Effector memory CD4-positive, alpha-beta T cell (primary cell): ENCODE results near the gene GRIK4.

Experiments used
- DNase-seq, 3 donors: peaks; one replicate each; pipeline ENCODE4 v3.0.0-alpha.2; 2020
- H3K27ac ChIP-seq: 2 replicates; pipeline ENCODE4 v1.7.0; 2013; ENCODE audit warnings: mild to moderate bottlenecking, low read length, moderate library complexity; ENCODE audit not compliant: insufficient read depth, poor library complexity, severe bottlenecking
- H3K27me3 ChIP-seq: replicated peaks from 2 replicates; pipeline ENCODE4 v1.7.0; 2013; ENCODE audit warnings: mild to moderate bottlenecking, low read length; ENCODE audit not compliant: insufficient read depth, control insufficient read depth, poor library complexity, severe bottlenecking
- H3K36me3 ChIP-seq: 2 replicates; pipeline ENCODE4 v1.7.0; 2013; ENCODE audit warnings: mild to moderate bottlenecking, low read length, moderate library complexity; ENCODE audit not compliant: control insufficient read depth, insufficient read depth
- H3K4me1 ChIP-seq: 2 replicates; pipeline ENCODE4 v1.7.0; 2013; ENCODE audit warnings: low read length, mild to moderate bottlenecking; ENCODE audit not compliant: control insufficient read depth, insufficient read depth, poor library complexity, severe bottlenecking
- H3K4me3 ChIP-seq: 2 replicates; pipeline ENCODE4 v1.7.0; 2013; ENCODE audit warnings: low read length, low read depth, mild to moderate bottlenecking; ENCODE audit not compliant: insufficient read depth, poor library complexity, severe bottlenecking
- H3K9me3 ChIP-seq: 2 replicates; pipeline ENCODE4 v1.7.0; 2013; ENCODE audit warnings: mild to moderate bottlenecking, low read length, moderate library complexity; ENCODE audit not compliant: control insufficient read depth

Gene GRIK4

GRCh38 chr11:120794748-120795147 is 283.2 kb downstream of the GRIK4 start:
- Histone ChIP-seq H3K4me3 (no peak overlapping the region), H3K27me3 (no peaks in the 10 kb centered on the region), H3K4me1 (no peaks in the 10 kb centered on the region), H3K9me3 (no peaks in the 10 kb centered on the region), H3K27ac (no peak overlapping the region), H3K36me3 (no peaks in the 10 kb centered on the region)
- DNase-seq = no peak

- no peak overlapping the region for H3K27ac ChIP-seq
- H3K4me3 ChIP-seq = no peak overlapping the region
- no peaks in the 10 kb centered on the region for H3K4me1 ChIP-seq
- H3K36me3 ChIP-seq = no peaks in the 10 kb centered on the region
- no peaks in the 10 kb centered on the region for H3K9me3 ChIP-seq
- DNase-seq = no peak
- no peaks in the 10 kb centered on the region for H3K27me3 ChIP-seq
Observed at GRCh38 chr11:120795185-120795584, 283.6 kb downstream of the GRIK4 start.

- Histone ChIP-seq H3K9me3 (no peaks in the 10 kb centered on the region), H3K27me3 (no peaks in the 10 kb centered on the region), H3K27ac (no peak overlapping the region), H3K4me3 (no peak overlapping the region), H3K36me3 (no peaks in the 10 kb centered on the region), H3K4me1 (no peaks in the 10 kb centered on the region)
- DNase-seq = no peak
Observed at GRCh38 chr11:120797143-120797542, 285.6 kb downstream of the GRIK4 start.

GRCh38 chr11:120798854-120799253 is 287.3 kb downstream of the GRIK4 start:
- H3K27me3 ChIP-seq = no peaks in the 10 kb centered on the region
- DNase-seq = no peak
- H3K9me3 ChIP-seq = no peaks in the 10 kb centered on the region
- H3K36me3 ChIP-seq = no peaks in the 10 kb centered on the region
- no peak overlapping the region for H3K4me3 ChIP-seq
- no peak overlapping the region for H3K27ac ChIP-seq
- no peaks in the 10 kb centered on the region for H3K4me1 ChIP-seq

- Histone ChIP-seq H3K27ac (no peak overlapping the region), H3K27me3 (no peaks in the 10 kb centered on the region)
Observed at GRCh38 chr11:120800206-120800605, 288.7 kb downstream of the GRIK4 start.

GRCh38 chr11:120801801-120802689 is 290.5 kb downstream of the GRIK4 start:
- Histone ChIP-seq H3K4me1 (no peaks in the 10 kb centered on the region), H3K36me3 (no peaks in the 10 kb centered on the region), H3K4me3 (no peak overlapping the region), H3K9me3 (no peaks in the 10 kb centered on the region), H3K27me3 (no peaks in the 10 kb centered on the region), H3K27ac (no peak overlapping the region)
- peak in 1 of 3 donors; percentile 14 for DNase-seq

More at GRCh38 chr11:120800206-120800605, 288.7 kb downstream of the GRIK4 start:
- H3K4me1 ChIP-seq = no peaks in the 10 kb centered on the region
- no peak for DNase-seq
- H3K36me3 ChIP-seq = no peaks in the 10 kb centered on the region
- H3K4me3 ChIP-seq = no peak overlapping the region
- H3K9me3 ChIP-seq = no peaks in the 10 kb centered on the region

- H3K4me1 ChIP-seq = no peaks in the 10 kb centered on the region
- H3K9me3 ChIP-seq = no peaks in the 10 kb centered on the region
- H3K27me3 ChIP-seq = peaks cover 2% of the 10 kb centered on the region
- no peaks in the 10 kb centered on the region for H3K36me3 ChIP-seq
- no peak overlapping the region for H3K27ac ChIP-seq
- DNase-seq = no peak
- no peak overlapping the region for H3K4me3 ChIP-seq
Observed at GRCh38 chr11:120805960-120806555, 294.5 kb downstream of the GRIK4 start.

GRCh38 chr11:120807414-120808150 is 296.0 kb downstream of the GRIK4 start:
- no peak for DNase-seq
- Histone ChIP-seq H3K9me3 (no peaks in the 10 kb centered on the region), H3K36me3 (no peaks in the 10 kb centered on the region), H3K4me3 (no peak overlapping the region), H3K27me3 (peaks cover 2% of the 10 kb centered on the region), H3K27ac (no peak overlapping the region), H3K4me1 (no peaks in the 10 kb centered on the region)

- H3K27ac ChIP-seq = no peak overlapping the region
- no peaks in the 10 kb centered on the region for H3K36me3 ChIP-seq
- DNase-seq = no peak
- no peaks in the 10 kb centered on the region for H3K9me3 ChIP-seq
- H3K4me3 ChIP-seq = no peak overlapping the region
- H3K4me1 ChIP-seq = no peaks in the 10 kb centered on the region
- peaks cover 2% of the 10 kb centered on the region for H3K27me3 ChIP-seq
Observed at GRCh38 chr11:120808616-120809050, 297.1 kb downstream of the GRIK4 start.

GRCh38 chr11:120810251-120810650 is 298.7 kb downstream of the GRIK4 start:
- Histone ChIP-seq H3K4me3 (no peak overlapping the region), H3K9me3 (no peaks in the 10 kb centered on the region), H3K27ac (no peak overlapping the region), H3K36me3 (no peaks in the 10 kb centered on the region), H3K27me3 (peaks cover 2% of the 10 kb centered on the region), H3K4me1 (no peaks in the 10 kb centered on the region)
- DNase-seq = no peak
